ENCODE measurements around the gene SPAG6.

DNA sequence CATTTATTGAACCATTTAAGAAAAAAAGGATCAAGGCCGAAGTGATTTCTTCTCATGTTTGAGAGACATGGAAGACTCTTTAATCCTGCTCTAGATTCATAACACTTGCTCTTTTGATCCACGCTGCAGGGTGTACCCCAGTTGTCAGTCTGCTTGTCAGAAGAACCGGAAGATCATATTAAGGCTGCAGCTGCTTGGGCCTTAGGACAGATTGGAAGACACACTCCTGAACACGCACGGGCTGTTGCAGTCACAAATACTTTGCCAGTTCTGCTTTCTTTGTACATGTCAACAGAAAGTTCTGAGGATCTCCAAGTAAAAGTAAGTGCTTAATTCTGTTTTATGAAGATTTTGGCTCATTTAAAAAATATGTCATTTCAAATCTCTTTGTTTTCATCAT lies 46.3 kb downstream of the SPAG6 start:
- TF ChIP-seq, protein P1, sequence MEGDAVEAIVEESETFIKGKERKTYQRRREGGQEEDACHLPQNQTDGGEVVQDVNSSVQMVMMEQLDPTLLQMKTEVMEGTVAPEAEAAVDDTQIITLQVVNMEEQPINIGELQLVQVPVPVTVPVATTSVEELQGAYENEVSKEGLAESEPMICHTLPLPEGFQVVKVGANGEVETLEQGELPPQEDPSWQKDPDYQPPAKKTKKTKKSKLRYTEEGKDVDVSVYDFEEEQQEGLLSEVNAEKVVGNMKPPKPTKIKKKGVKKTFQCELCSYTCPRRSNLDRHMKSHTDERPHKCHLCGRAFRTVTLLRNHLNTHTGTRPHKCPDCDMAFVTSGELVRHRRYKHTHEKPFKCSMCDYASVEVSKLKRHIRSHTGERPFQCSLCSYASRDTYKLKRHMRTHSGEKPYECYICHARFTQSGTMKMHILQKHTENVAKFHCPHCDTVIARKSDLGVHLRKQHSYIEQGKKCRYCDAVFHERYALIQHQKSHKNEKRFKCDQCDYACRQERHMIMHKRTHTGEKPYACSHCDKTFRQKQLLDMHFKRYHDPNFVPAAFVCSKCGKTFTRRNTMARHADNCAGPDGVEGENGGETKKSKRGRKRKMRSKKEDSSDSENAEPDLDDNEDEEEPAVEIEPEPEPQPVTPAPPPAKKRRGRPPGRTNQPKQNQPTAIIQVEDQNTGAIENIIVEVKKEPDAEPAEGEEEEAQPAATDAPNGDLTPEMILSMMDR (IDR thresholded peaks at IDR 0.05) = no peak
- TF ChIP-seq POLR2A (IDR thresholded peaks at IDR 0.05; ENCODE audit: low read depth) = no peak
